Stimulated activated CD4-positive, alpha-beta T cell treated with anti-CD3 and anti-CD28 coated beads, Interleukin-15, amount 100 ng/mL, for 24 hours (primary cell): ENCODE measurements around the gene ASCC1.

Source experiments
- DNase-seq: peaks from one replicate; pipeline ENCODE4 v3.0.0-alpha.2; 2020

Gene ASCC1

DNA sequence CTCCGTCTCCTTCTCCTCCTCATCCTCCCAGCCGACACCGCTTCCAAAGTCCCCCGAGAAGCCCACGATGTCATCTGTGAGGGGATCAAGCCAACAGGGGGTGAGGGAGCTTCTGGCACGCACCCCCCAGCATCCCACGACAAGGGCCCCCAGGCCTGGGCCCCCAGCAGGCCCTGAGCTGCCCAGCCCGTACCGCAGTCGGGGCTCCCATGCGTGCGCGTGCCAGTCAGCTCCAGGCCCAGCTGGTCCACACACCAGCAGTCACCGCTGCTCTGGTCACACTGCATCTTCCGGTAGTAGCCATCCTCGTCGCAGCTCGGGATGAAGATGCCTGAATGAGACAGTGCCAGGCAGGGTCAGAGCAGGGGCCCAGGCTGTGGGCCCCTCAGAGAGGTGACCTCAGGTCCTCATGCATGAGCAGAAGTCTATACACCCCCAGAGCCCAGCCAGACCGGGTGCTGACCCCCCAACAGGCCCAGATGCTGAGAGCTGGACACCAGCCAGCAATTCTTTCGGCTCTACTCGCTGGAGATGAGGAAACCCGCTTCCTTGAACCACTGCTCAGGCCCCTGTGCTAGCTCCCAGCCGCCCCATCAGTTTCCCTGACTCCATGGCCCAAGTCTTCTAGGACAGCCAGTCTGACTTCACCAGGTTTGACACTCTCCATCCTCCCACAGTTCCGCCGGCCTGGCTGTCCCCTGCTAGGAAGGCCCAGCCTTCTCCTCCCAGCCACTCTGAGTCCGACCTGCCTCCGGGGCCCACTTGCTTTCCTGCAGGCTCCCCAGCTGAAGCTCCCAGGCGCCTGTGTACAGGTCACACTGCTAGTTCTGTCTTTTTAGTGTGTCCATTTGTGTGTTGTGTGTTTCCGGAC lies 153.0 kb downstream of the ASCC1 start:
- DNase-seq, result no peak

DNA sequence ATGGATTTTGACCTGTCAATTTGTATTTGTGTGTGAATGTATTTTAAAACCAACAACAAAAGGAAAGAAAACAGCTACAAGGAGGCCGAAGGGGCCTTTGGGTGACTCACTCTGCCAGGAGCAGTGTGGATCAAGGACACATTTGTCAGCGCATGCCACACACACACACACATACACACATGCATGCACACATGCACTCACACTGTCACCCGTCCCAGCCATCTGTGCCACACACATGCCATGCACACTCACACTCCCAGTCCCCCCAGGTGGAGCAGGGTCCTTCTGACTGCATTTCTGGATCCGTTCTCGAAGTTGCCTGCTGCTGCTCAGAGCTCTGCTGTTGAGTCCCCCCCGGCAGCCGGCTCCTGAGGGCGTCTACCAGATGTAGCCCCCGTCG lies 153.7 kb downstream of the ASCC1 start:
- DNase-seq, result no peak

DNA sequence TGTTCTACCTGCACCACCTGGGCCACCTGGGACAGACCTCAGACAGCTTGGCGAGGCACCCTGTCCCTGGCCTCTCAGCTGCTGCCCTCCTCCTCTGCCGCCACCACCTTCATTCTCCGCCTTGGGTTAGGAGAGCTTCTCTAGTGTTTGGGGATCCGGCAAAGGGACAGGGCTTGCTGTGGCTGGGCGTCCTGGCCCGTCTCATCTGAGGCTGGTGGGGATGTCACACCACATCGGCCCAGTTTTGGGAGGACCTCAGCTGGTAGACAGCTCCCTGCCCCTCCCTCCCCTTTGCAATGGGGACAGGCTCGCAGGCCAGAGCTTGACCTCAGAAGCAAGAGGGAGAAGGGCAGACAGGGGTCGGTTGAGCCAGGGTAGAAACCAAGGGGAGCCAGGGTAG lies 154.1 kb downstream of the ASCC1 start:
- no peak for DNase-seq

DNA sequence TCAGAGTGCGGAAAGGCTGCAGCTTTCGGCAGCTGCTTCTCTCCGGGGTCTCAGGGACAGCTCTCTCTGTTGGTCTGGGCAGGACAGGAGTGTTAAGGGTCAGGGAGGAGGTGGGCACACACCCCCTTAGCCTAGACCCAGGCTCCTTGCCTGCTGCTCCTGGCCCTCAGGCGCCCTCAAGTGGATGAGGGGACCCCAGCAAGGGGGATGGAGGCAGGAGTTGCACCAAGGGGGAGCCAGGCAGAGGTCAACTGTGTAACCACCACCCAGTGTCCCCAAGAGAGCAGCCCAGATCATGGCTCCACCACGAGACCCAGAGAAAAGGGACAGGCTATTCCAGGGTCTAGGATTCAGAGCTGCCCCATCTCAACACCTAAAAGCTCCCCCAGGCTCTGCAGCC lies 154.6 kb downstream of the ASCC1 start:
- DNase-seq, result no peak

DNA sequence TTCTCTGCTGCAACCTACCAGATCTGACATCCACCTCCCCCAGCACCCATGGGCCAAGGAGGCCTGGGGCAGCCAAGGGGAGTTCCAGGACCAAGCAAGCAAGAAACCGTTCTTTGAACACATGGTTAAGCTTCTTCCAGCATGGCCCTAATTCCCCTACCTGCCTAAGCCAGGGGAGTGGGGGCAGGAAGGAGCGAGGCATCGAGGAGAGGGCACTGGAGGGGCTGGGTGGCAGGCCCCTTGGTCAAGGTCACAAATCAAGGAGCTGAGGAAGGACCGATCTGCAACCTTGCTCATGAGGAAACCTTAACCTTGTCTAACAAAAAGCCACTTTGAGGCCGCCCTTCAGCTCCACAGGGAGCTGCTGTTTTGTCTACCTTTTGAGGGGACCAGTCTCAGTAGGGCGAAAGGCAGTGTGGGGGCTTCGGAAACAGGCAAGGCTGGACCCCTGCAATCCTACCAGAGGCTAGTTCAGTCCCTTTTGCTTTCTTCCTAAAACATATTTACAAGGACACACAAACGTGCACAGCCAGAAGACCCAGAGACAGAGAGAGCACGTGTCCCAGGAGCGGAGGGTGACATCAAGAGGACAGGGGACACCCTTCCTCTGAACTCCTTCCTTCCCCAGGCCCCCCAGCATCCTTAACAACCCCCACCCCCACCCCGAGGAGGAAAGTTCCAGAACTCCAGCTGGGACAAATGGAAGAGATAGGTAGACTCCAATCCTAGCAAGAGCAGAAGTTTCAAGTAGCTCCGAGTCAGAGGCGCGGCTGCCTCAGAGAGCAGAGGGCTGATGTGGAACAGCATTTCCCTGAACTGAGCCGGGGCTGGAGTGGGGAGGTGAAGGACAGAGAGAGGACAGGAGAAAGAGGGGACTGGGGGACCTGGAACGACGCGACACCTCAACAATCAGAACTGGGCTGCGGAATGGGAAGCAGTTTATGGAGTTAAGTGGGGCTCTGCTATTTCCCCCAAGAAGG lies 155.9 kb downstream of the ASCC1 start:
- DNase-seq, result no peak

DNA sequence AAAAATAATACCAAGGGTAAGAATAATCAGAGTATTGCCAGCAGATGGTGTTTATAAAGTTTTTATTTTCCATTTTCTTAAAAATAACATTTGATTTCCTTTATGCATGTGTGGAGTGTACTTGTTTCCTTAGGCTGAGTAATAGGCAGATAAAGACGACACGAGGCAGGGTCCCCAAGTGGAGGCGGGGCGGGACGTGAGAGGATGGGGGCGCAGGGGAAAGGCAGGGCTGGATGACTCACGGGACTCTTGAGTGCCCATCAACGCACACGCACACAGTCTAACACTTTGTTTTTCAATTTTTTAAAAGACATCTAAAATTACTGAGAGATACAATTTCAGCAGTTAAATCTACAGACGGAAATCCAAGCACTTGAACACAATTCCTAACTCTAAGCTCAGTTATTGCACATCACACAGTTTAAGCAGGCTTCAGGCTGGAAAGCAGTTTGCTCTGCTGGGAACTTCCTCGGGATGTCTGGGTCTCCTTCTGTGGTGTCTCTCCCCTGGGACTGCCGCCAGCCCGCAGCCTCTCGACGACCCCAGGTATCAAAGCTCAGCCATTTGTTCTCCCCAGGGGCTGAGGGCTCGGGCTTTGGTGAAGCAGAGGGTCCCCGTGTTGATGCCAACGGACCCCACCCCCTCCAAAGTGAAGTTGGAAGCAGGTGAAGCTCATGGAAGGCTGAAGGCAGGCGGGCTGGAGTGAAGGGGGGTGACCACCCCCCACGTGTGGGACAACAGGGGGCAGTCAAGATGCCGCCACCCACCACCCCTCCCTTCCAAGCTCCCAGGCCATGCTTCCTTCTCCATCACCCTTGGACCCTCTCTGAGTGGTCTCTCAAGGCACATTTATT lies 156.9 kb downstream of the ASCC1 start:
- peak; percentile 44 for DNase-seq

DNA sequence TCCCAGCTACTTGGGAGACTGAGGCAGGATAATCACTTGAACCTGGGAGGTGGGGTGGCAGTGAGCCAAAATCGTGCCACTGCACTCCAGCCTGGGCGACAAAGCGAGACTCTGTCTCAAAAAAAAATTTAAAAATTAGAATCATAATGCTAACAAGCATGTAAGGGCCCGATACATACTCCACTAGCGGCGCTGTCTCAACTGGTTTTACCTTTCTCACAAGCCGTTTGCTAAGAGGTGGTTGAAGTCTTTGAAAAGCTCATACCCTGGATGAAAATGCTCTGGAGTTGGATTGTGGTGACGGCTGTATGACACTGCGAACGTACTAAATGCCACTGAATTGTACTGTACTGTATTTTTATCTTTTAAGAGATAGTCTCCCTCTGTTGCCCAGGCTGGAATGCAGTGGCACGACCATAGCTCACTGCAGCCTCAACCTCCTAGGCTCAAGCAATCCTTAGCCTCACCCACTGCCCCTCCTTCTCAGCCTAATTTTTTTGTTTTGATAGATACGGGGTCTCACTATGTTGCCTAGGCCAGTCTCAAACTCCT lies 157.7 kb downstream of the ASCC1 start:
- no peak for DNase-seq

DNA sequence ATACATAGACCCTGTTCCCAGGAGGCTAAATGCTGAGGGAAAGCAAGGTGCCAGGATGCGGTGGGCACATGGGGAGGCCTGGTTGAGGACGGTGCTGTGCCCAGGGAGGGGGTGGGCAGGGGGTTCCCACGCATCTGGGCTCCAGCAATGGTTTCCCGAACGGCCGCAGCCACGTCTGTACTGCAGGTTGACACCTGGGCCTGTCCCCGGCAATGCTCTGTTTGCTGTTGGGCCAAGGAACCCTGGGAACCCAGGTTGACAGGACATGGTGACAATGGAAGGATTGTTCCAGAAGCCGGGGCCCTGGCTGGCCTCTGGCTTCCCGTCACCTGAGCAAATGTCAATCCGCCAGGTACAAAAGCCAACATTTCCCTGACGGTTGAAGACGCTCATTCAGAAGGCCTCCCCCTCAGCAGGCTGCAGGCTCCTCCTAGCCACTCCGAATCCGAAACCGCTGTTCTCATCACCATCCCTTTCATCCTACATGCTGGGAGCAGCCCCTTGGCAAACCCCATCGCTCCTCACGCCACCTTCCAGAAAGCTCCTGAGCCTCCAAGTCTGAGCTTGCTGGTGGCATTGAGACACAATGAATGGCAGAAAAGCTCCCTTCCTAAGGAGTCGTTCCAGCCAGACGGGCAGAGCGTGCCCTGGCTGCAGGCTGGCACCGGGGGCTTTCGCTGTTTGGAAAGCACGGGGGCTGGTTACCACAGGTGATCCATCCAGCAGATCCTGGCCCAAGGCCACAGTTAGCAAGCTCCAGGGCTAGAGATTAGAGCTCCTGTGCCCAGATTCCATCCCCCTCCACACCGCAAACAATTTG lies 158.9 kb downstream of the ASCC1 start:
- no peak for DNase-seq

DNA sequence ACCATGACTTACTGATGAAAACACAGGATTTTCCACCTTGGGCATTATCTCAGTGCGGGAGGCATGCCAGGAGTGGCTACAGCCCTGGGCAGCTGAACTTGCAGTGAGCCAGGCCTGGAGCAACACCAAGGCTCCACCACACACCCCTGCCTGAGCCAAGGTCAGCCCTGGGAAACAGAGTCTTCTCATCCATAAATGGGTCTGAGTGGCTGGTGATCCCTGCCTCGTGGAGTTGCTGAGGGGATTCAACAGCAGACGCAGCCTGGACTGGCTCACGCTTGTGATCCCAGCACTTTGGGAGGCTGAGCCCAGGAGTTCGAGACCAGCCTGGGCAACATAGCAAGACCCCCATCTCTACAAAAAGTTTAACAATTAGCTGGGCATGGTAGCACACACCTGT lies 160.0 kb downstream of the ASCC1 start:
- DNase-seq, result no peak

DNA sequence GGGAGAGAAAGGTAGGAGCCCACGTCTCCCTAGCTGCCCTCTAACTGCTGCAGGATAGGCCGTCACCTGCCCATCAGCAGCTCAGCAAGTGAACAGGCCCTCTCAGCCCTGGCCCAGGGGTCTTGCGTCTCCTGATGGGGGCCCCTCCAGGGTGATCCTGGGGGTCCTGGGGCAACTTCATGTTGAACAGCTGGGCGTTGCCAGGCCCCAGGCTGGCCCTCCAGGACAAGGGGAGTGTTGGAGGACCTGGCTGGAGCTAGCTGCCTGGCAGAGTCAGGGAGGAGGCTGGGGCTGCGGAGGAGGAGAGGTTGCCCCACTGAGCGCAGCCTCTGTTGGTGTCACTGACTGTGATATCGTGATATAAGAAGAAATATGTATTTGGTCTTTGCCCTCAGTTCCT lies 162.4 kb downstream of the ASCC1 start:
- no peak for DNase-seq

DNA sequence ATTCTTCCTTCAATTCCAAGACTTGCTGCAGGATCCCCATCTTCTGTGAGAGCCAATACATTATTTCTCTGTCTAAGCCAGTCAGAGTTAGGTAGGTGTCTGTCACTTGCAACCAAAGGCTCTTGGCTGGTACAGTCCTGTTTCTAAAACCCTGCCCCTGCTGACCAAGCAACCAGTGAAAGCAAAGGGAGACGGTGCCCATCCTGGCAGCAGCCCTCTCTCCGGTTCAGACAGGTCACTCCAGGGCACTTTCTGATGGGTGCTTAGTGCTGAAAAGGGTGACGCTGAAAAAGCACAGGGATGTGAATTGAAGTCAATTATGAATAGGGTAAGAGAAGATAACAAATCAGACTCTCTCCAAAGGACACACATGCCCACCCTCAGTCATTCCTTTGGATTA lies 165.2 kb downstream of the ASCC1 start:
- no peak for DNase-seq

DNA sequence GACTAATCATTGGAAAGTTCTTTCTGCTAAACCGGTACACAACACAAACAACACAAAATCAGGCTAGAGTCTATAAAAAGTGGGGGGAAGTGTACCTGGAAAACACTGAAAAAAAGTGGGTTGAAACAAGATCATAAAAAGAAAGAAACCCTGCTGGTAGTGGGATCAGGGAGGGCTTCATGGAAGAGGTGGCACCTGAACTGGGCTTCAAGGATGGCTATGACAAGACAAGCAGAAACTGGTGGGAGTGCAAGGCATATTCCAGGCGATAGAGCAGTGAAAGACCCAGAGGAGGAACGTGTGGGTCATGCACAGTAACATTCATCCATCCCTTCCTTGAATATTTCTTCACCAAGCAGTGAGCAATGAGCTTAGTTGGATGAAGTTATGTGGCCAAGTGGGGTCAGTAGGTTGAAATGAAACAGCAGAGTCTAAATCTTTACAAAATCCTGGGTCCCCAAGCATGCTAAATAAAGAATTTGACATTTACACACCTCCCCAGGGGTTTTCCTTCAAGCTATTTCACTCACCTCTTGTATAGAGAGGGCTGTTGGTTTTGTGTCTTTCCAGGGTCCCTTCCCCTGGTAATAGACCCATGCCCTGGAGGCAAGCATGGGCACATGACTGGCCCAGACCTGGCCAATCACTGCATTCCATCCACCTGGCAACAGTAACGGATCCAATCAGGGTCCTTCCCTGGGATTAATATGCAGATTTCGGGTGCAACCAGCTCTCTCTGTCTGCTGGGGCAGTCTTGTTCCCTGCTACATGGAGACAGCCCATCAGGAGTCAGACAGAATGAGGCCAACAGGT lies 165.9 kb downstream of the ASCC1 start:
- no peak for DNase-seq

DNA sequence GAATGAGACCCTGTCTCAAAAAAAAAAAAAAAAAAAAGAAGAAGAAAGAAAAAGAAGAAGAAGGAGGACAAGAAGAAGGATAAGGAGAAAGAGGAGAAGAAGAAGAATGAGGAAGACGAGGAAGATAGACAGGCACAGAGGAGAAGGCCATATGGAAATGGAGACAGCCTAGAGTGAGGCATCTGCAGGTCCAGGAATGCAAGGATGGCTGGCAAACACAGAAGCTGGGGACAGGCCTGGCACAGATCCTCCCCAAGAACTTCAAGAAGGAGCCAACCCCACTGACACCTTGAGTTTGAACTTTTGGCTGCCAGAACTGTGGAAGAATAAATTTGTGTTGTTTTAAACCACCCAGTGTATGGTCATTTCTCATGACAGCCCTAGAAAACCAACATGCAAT lies 166.6 kb downstream of the ASCC1 start:
- no peak for DNase-seq

DNA sequence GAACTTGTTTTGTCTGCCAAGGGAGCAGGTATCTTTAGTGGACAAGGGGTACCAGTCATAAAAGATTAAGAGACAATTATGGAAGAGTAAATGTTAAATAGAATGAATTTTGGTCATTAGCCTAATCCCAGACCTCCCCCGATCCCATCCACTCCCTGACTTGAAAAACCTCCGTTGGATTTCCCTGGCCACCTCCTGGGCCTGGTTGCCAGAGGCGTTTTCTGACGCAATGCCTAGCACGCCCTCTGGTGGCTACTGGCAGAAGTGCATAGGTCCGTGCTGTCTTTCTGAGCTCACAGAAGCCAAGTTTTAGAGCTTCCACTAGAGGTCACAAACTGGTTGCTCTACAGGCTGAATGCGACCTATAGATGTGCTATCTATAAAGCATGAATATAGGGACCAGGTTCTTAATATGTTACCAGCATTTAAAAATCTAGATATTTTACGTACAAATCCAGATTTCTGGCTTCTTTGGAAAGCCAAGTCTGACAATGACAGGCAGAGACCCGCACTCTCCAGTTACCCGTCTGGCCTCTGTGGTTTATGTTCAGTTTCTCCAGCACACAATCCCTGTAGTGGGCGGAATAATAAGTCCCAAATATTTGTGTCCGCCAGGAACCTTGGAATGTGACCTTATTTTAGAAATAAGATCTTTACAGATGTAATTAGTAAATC lies 167.5 kb downstream of the ASCC1 start:
- peak; percentile 92 for DNase-seq
